Glutamatergic neuron (in vitro differentiated cells): ENCODE measurements around the gene SOCS4. TPM values are rescaled to one million over a fixed set of nuclear protein-coding genes. Genes with fewer than 3 reads are reported as not detected.
"Not testable (repeated sequence)": the region's sequence is repeated elsewhere in the genome, so short reads cannot be mapped to it uniquely, and the experiment has no call there.

Source experiments
- DNase-seq: peaks from one replicate; pipeline ENCODE4 v3.0.0; 2022
- H3K27ac Mint-ChIP-seq: one replicate; pipeline ENCODE4 v1.8.0; 2020; ENCODE audit warnings: mild to moderate bottlenecking, mixed read lengths, inconsistent platforms; ENCODE audit not compliant: unreplicated experiment
- H3K27me3 Mint-ChIP-seq: one replicate; pipeline ENCODE4 v1.8.0; 2020; ENCODE audit warnings: mild to moderate bottlenecking, moderate library complexity, mixed read lengths, inconsistent platforms; ENCODE audit not compliant: unreplicated experiment
- H3K36me3 Mint-ChIP-seq: one replicate; pipeline ENCODE4 v1.8.0; 2020; ENCODE audit warnings: mild to moderate bottlenecking, mixed read lengths, inconsistent platforms; ENCODE audit not compliant: unreplicated experiment
- H3K4me1 Mint-ChIP-seq: one replicate; pipeline ENCODE4 v1.8.0; 2020; ENCODE audit warnings: mild to moderate bottlenecking, low read depth, mixed read lengths, inconsistent platforms; ENCODE audit not compliant: unreplicated experiment
- H3K4me3 Mint-ChIP-seq: one replicate; pipeline ENCODE4 v1.8.0; 2020; ENCODE audit warnings: mild to moderate bottlenecking, mixed read lengths, inconsistent platforms; ENCODE audit not compliant: unreplicated experiment
- H3K9me3 Mint-ChIP-seq: one replicate; pipeline ENCODE4 v1.8.0; 2020; ENCODE audit warnings: mild to moderate bottlenecking, moderate library complexity, mixed read lengths, inconsistent platforms; ENCODE audit not compliant: unreplicated experiment
- CTCF ChIP-seq: fragments of 200-600 bp; sonication (generic); IDR thresholded peaks from one replicate; pipeline ENCODE4 v1.5.0; 2021; ENCODE audit not compliant: partially characterized antibody, unreplicated experiment
- total RNA-seq: library from RNA; stranded (reverse); fragmentation: NEBNext Ultra II Directional; extraction: Animal tissue kit (Norgen Biotek cat#: 25700); gene quantifications from one replicate; pipeline ENCODE4 v1.2.1, GENCODE V29; 2021; ENCODE audit not compliant: unreplicated experiment

Gene SOCS4
- total RNA-seq, 1 donor from 2014 or later, result 39.1 TPM

GRCh38 chr14:55054098-55054497, 27.1 kb downstream of the SOCS4 start:
- H3K36me3 Mint-ChIP-seq, result no peaks in the 10 kb centered on the region
- peak overlapping the region; percentile 90 for H3K4me3 Mint-ChIP-seq

GRCh38 chr14:55057919-55058318, 30.9 kb downstream of the SOCS4 start:
- peaks cover 2% of the 10 kb centered on the region for H3K9me3 Mint-ChIP-seq
- no peaks in the 10 kb centered on the region for H3K27me3 Mint-ChIP-seq
- no peaks in the 10 kb centered on the region for H3K36me3 Mint-ChIP-seq
- H3K4me1 Mint-ChIP-seq, result peaks cover 10% of the 10 kb centered on the region
- no peak for TF ChIP-seq CTCF
- no peak overlapping the region for H3K4me3 Mint-ChIP-seq
- H3K27ac Mint-ChIP-seq, result no peak overlapping the region
- DNase-seq, result no peak

More at GRCh38 chr14:55054098-55054497, 27.1 kb downstream of the SOCS4 start:
- Mint-ChIP-seq H3K27ac (no peak overlapping the region), H3K4me1 (peaks cover 17% of the 10 kb centered on the region), H3K9me3 (peaks cover 7% of the 10 kb centered on the region), H3K27me3 (peaks cover 2% of the 10 kb centered on the region)
- TF ChIP-seq CTCF, result no peak
- DNase-seq, result no peak

- no peak for TF ChIP-seq CTCF
- Mint-ChIP-seq H3K27ac (no peak overlapping the region), H3K4me3 (no peak overlapping the region), H3K9me3 (no peaks in the 10 kb centered on the region), H3K27me3 (no peaks in the 10 kb centered on the region), H3K36me3 (no peaks in the 10 kb centered on the region), H3K4me1 (peaks cover 4% of the 10 kb centered on the region)
- no peak for DNase-seq
These were observed 32.3 kb downstream of the SOCS4 start for GRCh38 chr14:55059333-55059732.

GRCh38 chr14:55062517-55063351, 35.7 kb downstream of the SOCS4 start:
- Mint-ChIP-seq H3K9me3 (no peaks in the 10 kb centered on the region), H3K27me3 (no peaks in the 10 kb centered on the region), H3K4me1 (no peaks in the 10 kb centered on the region), H3K4me3 (no peak overlapping the region), H3K27ac (no peak overlapping the region), H3K36me3 (no peaks in the 10 kb centered on the region)
- DNase-seq, result no peak
- TF ChIP-seq CTCF, result no peak

GRCh38 chr14:55064896-55065295, 37.9 kb downstream of the SOCS4 start:
- not testable (repeated sequence) for H3K9me3 Mint-ChIP-seq, DNase-seq, H3K4me1 Mint-ChIP-seq, H3K4me3 Mint-ChIP-seq, H3K27me3 Mint-ChIP-seq, H3K36me3 Mint-ChIP-seq, H3K27ac Mint-ChIP-seq
